HG02885 (cell line): Measurements from ENCODE around the gene AGRN.
A peak's percentile ranks its signal among the peaks of the same experiment; 100 is the strongest.
"Not testable (repeated sequence)": the region's sequence is repeated elsewhere in the genome, so short reads cannot be mapped to it uniquely, and the experiment has no call there.

ENCODE experiments used
- ATAC-seq: cut with Tn5 transposase; IDR thresholded peaks from one replicate; pipeline ENCODE4 v1.9.1; 2021; ENCODE audit warnings: mild to moderate bottlenecking; ENCODE audit not compliant: unreplicated experiment, poor library complexity

AGRN gene

DNA sequence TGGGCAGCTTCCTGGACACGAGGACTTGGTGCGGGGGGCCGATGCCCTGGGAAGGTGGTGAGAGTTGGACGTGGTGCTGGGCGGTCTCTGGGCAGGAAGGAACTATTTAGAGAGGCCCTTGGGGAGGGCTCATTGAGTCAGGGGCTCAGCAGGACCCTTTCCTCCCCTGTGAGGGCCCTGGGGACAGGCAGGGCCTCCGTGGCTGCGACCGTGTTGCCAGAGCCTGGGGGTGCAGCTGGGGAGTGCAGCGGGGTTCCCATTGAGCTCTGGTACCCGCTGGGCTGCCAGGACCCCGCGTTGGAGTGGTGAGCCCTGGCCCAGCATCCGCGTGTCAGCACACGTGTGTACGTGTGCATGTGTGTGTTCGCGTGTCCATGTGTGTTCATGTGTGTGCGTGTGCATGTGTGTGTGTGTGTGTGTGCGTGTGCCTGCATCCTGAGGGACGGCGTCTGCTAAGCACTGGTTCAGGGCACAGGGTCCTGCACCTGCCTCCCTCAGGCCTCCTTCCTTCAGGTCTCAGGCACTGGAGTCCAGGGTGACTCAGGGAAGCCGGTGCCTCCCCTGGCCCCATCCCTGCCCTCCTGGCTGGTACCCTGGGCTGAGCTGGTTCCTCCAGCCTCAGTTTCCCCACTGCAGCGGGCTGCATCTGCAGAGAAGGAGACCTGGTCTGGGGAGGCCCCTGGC is 43.5 kb downstream of the AGRN start:
- ATAC-seq = no peak

DNA sequence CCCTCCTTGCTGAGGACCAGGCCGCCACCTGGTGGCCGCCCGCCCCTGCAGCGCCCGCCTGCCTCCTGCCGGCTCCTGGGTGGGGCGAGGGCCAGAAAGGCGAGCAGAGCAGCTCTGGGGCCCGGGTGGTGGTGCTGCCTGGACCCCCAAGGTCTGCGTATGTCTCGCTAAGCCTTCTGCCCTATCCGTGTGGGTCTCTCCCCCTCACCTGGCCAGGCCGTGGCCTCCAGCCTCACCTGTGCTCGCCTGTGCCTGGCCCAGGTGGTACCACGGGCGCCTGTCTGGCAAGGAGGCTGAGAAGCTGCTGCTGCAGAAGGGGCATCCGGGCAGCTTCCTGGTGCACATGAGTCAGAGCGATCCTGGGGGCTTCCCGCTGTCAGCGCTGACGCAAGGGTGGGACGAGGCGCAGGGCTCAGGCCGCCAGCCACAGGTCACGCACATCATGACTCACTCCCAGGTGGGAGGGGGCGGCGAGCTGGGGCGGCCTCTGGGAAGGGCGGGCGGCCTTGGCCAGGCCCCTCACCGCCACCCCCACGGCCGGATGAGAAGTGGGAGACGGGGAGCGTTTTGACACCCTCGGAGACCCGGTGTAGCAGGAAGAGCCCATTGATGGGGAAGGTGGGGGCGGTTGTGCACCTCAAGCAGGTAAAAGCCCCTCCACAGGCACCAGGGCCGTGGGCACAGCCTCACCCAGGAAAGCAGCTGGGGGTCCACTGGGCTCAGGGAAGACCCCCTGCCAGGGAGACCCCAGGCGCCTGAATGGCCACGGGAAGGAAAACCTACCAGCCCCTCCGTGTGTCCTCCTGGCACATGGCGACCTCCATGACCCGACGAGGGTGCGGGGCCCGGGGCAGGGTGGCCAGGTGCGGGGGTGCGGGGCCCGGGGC is 44.3 kb downstream of the AGRN start:
- ATAC-seq = peak; percentile 46

DNA sequence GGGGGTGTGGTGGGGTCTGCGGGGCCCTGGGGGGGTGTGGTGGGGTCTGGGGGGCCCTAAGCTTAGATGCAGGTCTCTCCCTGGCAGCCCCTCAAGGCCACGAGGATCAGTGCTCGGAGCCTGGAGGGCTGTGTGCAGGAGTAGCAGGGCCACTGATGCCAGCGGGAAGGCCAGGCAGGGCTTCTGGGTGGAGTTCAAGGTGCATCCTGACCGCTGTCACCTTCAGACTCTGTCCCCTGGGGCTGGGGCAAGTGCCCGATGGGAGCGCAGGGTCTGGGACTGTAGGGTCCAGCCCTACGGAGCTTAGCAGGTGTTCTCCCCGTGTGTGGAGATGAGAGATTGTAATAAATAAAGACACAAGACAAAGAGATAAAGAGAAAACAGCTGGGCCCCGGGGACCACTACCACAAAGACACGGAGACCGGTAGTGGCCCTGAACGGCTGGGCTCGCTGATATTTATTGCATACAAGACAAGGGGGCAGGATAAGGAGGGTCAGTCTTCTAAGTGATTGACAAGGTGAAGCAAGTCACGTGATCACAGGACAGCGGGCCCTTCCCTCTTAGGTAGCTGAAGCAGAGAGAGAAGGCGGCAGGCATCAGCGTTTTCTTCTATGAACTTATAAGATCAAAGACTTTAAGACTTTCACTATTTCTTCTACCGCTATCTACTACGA is 45.5 kb downstream of the AGRN start:
- ATAC-seq = no peak

DNA sequence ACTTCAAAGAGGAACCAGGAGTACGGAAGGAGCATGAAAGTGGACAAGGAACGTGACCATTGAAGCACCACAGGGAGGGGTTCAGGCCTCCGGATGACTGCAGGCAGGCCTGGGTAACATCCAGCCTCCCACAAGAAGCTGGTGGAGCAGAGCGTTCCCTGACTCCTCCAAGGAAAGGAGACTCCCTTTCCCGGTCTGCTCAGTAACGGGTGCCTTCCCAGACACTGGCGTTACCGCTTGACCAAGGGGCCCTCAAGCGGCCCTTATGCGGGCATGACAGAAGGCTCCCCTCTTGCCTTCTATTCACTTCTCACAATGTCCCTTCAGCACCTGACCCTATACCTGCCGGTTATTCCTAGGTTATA is 46.0 kb downstream of the AGRN start:
- not testable (repeated sequence) for ATAC-seq

DNA sequence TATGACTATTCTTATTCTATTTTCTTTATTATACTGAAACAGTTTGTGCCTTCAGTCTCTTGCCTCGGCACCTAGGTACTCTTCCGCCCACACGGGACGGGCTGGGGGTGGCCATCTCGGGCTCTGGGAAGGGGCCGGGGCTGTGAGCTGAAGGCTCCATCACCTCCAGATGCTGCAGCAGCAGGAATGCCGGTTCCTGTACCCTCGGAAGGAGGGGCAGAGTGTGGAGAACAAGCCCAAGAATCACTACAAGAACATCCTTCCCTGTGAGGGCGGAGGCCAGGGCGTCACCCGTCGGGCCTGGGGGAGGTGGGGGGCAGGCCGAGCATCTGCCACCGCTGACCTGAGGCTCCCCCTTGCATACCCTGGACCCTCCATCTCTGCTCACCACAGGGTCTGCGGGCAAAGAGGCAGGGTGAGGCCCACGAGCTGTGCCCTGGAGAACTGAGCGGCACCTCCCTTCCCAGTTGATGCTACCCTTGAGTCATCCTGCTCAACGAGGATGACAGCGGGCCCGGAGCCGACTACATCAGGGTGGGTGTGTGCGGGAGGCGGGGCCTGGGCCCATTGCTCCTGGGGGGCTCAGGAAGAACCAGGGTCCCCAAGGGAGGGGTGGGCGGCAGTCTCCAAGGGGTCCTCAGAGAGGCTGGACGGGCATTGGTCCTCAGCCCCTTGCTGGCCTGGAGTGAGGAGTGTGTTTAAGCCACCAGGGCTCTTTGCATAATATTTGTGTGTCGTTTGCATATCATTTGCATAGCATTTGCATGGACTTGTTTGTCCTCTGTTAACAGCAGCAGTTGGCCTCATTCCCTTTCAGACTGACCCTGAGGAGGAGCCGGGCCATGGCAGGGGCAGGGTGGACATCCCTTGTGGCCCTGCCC is 46.7 kb downstream of the AGRN start:
- no peak for ATAC-seq

DNA sequence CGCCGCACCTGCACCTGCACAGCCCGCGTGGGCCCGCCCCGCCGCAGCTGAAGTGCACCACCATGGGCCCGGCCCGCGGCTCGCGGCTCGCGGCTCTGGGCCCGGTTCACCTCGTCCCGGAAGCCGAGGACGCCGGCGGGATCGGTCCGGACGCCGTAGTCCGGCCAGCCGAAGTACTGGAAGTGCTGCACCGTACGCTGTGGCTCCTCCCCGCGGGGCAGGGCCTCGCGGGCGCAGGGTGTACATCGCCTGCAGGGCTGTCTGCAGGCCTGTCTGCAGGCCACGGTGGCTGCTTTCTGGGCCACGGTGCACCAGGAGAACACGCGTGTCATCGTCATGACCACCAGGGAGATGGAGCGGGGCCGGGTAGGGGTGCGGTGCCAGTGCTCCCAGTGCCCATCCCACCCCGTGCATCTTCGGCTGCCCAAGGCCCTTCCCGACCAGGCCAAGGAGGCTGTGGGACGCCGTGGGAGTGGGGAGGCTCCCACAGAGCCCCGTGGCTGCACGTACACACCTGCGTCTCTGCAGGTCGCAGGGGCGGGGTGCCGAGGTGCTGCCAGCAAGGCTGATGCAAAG is 47.5 kb downstream of the AGRN start:
- ATAC-seq = no peak

DNA sequence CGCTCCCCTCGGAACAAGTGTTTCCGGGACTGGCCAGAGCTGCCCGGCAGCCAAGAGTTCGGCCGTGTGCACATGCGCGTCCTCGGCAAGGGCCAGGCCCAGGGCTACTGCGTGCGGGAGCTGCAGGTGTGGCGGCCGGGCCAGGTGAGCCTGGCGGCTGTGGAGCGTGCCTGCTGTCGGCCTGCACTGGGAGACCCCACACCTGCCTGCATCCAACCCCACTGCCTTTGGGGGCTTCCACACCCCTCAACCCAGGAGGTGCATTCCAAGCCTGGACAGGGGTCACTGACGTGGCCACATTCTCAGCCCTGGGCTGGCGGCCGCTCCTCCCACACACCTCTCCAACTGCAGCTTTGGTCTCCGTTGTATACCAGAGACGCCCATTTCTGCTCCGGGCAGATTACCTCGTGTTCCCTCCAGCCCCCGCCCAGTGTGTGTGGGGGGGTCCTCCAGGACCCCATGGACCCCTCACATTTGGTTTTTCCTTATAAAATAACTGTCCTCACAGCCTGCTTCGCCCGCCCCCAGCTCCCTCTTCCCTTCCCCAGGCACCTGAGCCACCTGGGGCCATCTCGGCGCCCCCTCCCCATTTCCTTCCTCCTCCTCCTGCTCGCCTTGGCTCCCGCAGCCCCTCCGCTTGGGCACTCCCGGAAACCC is 48.1 kb downstream of the AGRN start:
- ATAC-seq = no peak

DNA sequence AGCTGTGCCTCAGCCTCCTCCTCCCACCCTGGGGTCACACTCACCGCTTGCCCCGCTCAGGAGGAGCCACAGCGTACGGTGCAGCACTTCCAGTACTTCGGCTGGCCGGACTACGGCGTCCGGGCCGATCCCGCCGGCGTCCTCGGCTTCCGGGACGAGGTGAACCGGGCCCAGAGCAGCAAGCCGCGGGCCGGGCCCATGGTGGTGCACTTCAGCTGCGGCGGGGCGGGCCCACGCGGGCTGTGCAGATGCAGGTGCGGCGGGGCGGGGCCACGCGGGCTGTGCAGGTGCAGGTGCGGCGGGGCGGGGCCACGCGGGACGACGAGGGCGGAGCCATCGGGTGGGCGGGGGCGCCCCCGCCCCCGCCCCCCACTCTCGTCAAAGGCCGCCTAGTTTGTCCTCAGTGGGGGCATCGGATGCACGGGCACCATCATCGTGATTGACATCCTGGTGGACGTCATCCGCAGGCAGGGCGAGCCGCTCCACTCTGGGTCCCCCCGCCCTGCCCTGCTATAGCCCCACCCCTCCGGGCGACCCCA is 48.7 kb downstream of the AGRN start:
- ATAC-seq = no peak

DNA sequence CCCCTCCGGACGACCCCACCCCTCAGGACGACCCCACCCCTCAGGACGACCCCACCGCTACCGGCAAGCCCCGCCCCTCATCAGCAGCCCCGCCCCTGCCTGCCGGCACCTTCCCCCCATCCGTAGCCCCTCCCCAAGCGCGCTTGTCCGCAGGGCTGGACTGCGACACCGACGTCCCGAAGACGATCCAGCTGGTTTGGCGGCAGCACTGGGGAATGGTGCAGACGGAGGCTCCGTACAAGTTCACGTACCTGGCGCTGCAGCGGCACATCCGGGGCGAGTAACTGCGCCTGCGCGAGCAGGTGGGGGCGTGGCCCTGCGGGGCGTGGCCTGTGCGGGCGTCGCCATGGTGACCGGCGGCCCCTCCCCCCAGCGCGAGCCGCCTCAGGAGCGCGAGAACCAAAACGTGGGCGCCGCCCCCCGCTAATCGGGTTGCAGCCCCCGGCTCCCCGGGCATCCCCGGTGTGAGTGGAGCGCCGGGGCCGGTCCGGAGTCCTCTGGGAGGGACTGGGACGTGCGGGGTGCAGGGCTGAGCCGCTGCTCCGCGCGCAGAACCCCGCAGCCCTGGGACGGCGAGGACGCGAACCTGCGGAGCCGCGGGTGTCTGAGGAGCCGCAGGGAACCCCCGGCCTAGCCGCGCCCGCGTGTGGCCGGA is 49.3 kb downstream of the AGRN start:
- ATAC-seq = peak; percentile 70

DNA sequence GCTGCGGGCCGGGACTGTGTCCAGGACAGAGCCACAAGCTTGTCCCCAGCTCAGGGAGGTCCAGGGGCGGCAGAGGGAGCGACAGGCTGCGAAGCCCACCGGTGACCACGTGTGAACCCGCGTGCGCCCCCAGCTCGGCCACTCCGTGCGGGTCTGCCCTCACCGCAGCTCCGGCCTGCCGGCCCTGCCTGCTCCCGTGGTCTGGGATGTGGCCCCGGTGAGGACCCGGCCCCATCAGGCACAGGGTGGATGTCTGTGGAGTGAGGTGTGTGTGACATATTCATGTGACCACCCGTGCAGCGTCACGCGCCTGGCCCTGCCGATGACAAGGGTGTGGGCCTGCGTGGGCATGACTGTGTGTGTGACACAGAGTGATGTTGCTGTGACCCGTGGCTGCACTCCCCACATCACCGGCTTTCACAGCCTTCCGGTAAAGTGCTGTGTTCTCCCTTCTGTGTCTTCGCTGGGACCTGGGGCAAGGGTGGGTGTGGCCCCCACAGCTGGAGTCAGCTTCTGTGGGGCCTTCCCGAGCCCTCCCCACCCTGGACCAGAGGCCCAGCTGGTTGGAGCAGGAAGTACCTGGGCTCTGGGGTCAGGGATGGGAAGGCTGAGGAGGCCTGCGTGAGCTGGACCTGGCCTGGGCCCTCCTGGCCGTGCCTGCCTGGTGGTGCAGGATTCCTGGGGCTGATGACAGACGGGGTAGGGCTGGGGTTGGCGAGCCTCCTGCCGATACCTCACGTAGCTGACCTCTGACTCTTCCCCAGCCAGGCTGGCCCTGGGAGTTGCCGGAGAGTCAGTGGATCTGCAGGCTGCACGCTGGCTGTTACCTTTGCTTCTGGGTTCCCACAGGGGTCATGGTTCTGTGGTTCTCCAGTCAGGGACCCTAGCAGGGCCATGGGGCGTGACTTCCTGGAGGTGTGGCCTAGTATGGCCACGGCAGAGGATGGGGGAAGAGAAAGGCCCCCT is 50.1 kb downstream of the AGRN start:
- ATAC-seq = no peak

DNA sequence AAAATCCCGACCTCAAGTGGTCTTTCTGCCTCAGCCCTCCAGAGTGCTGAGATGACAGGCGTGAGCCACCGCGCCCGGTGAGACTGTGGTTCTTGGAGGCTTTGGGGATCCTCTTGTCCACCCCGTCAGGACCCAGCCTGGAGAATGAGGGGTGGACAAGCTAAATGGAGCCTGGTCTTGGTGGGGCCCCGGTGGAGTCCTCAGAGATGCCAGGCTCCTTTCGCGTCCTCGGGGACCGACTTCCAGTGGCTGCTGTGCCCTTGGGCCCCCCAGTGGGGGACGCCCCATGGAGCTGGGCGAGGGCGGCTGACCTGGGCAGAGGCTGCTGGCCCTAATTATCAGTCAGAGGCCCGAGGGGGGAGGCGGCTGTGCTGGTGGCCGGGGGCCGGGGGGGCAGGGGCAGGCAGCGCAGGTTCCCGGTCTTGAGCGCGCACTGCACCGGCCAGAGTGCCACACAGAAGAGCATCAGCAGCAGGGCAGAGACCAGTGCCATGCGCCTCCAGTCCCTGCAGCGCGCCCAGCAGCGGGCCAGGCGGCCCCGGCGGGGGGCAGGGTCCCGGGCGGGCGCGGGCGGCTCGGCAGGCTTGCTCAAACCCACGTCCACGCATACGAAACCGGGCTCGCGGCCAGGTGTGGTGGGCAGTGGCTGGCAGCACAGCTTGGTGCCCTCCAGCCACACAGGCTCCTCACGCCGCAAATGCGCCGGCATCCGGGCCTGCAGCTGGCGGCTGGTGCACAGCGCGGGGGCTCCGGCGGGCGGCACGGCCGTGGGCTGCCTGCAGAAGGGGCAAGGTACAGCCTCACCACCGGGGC is 51.8 kb downstream of the AGRN start:
- ATAC-seq = no peak

DNA sequence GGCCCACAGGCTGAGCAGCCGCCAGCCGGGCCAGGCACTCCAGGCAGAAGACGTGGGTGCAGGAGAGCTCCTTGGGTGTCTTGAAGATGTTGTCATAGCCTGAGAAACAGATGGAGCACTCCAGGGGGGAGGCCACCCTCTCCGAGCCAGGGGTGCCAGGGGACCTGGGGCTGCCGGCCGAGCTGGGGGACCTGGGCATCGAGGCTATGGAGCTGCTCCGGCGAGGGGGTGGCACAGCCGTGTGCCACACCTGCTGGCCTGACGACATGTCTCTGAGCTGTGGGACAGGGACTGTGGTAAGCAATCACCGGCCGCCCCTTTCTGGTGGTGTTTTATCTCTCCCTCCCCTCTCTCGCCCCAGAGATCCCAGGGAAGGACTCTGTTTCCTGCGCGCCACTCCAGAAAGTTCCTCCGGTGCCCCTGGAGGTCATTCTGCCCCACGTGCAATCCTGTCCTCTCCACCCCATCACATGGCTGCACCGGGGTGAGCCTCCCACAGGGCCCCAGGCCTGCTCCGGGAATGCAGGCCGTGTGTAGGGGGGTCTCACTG is 52.5 kb downstream of the AGRN start:
- ATAC-seq = no peak

DNA sequence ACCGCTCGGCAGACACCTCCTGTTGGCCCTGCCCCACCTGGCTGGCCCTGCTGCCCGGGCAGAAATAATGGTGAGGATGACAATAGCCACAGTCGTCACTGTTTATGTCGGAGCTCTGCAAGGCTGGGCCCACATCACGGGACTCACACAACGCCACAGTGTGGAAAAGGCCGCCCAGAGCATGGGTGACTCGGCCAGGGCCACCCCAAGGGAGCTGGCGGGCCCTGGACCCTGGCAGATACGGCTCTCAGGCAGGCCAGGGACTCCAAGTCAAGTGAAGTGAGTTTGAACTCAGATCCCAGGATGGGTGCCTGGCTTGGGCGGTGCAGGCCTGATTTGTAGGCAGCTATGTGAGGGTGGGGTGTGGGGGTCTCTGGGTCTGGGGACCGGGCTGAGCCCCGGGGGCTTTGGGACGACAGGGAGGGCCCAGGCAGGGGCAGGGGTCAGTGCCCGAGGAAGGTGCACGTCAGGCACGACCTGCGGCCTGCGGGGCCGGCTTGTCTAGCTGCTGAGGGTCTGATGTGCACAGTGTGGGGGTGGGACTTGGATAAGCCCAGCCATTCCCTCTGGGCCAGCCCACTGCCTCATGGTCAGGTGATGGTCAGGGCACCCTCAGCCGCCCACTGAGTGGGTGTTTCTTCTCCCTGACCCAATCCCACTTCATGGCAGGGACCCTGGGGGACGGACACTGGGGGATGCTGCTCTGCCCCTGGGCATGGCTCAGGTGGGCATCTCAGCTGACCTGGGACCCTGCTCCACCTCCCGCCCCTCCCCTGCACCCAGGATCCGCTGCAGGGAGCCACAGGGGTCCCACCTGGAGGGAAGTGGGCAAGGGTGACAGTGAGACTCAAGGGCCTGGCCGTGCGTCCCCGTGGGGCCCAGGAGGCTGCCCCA is 53.2 kb downstream of the AGRN start:
- ATAC-seq = no peak

DNA sequence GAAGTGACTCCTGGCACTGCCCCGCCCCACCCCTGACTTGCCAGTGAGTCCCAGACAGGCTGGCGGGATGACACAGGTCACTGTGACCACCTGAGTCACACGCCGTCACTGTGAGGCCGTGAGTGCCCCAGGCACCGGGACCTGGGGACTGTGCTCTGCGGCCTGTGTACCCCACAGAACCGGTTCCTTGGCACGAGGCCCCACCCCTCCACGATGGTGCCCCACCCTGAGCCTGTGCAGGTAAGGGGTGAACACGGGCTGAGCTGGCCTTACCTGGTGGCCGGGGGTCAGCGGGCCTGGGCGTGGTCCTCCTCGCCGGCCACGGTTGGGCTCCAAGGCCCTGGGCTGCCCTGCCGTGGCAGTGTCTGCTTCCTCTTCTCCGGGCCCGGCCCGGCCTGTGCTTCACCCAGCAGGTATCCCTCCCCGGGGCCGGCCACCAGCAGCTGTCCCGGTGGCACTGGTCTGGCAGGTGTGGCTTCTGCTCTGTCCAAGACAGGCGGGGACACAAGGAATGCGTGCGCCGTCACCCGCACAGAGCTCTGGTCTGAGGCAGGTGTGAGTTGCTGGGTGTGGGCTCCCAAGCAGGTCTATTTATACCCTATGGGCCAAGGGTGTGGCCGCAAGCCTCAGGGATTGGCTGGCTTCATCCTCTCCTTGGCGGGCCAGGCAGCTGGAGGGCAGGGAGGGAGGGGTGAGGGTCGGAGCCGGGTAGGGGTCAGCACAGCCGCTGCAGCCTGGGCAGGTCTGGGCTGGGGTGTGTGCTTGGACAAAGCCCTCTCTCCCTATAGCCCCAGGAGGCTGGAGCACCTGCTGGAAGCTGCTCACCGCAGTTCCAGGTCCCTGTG is 54.0 kb downstream of the AGRN start, which contains the start of gene RNF223:
RNF223 (minus strand) TSS at position 564 of the 845 bp plus-strand sequence. CDS start 1,740 bp downstream, outside the sequence.
- ATAC-seq = no peak
